ENCODE data around the gene DIS3L2. TPM values are rescaled to one million over a fixed set of nuclear protein-coding genes. Genes with fewer than 3 reads are reported as not detected.

The DIS3L2 gene
- total RNA-seq, 1 donor from 2014 or later, result 42.1 TPM

DNA sequence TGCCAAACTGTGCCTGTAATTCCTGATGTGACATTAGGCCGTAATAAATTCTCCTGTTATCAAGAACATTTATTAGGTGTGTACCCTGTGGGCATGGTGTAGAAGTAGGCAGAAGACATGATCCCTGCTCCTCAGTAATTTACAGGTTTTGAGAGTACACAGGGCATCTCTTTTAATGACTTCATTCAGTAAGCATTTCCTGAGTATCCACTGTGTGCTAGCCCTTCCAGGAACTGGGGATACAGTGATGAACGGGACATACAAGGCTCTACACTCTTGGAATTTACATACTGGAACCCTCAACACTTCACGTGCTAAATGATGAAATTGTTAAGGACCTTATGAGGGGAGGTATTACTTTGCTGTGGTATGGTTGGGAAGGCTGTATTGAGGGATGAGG, 30.2 kb downstream of the DIS3L2 start:
- Mint-ChIP-seq H3K9me3 (ENCODE audit: unreplicated experiment) (no peaks in the 10 kb centered on the region), H3K4me3 (ENCODE audit: unreplicated experiment) (no peak overlapping the region), H3K36me3 (ENCODE audit: unreplicated experiment) (no peaks in the 10 kb centered on the region), H3K27me3 (ENCODE audit: unreplicated experiment) (no peaks in the 10 kb centered on the region), H3K27ac (ENCODE audit: unreplicated experiment) (no peak overlapping the region), H3K4me1 (ENCODE audit: low read depth, unreplicated experiment) (peaks cover 4% of the 10 kb centered on the region)
- TF ChIP-seq, protein P1, sequence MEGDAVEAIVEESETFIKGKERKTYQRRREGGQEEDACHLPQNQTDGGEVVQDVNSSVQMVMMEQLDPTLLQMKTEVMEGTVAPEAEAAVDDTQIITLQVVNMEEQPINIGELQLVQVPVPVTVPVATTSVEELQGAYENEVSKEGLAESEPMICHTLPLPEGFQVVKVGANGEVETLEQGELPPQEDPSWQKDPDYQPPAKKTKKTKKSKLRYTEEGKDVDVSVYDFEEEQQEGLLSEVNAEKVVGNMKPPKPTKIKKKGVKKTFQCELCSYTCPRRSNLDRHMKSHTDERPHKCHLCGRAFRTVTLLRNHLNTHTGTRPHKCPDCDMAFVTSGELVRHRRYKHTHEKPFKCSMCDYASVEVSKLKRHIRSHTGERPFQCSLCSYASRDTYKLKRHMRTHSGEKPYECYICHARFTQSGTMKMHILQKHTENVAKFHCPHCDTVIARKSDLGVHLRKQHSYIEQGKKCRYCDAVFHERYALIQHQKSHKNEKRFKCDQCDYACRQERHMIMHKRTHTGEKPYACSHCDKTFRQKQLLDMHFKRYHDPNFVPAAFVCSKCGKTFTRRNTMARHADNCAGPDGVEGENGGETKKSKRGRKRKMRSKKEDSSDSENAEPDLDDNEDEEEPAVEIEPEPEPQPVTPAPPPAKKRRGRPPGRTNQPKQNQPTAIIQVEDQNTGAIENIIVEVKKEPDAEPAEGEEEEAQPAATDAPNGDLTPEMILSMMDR (IDR thresholded peaks at IDR 0.05; ENCODE audit: partially characterized antibody, unreplicated experiment), result no peak
- no peak for DNase-seq

GRCh38 chr2:231992888-231993287, 31.4 kb downstream of the DIS3L2 start:
- H3K4me3 Mint-ChIP-seq (ENCODE audit: unreplicated experiment), result no peak overlapping the region
- DNase-seq, result no peak
- H3K27me3 Mint-ChIP-seq (ENCODE audit: unreplicated experiment), result no peaks in the 10 kb centered on the region
- TF ChIP-seq, protein P1 (IDR thresholded peaks at IDR 0.05; ENCODE audit: partially characterized antibody, unreplicated experiment), result no peak
- H3K9me3 Mint-ChIP-seq (ENCODE audit: unreplicated experiment), result no peaks in the 10 kb centered on the region
- H3K36me3 Mint-ChIP-seq (ENCODE audit: unreplicated experiment), result no peaks in the 10 kb centered on the region
- H3K27ac Mint-ChIP-seq (ENCODE audit: unreplicated experiment), result no peak overlapping the region
- H3K4me1 Mint-ChIP-seq (ENCODE audit: low read depth, unreplicated experiment), result peaks cover 4% of the 10 kb centered on the region

GRCh38 chr2:231996797-231997540, 35.5 kb downstream of the DIS3L2 start:
- DNase-seq, result no peak
- Mint-ChIP-seq H3K27ac (ENCODE audit: unreplicated experiment) (no peak overlapping the region), H3K4me1 (ENCODE audit: low read depth, unreplicated experiment) (peaks cover 4% of the 10 kb centered on the region), H3K4me3 (ENCODE audit: unreplicated experiment) (no peak overlapping the region), H3K9me3 (ENCODE audit: unreplicated experiment) (no peaks in the 10 kb centered on the region), H3K27me3 (ENCODE audit: unreplicated experiment) (no peaks in the 10 kb centered on the region), H3K36me3 (ENCODE audit: unreplicated experiment) (peaks cover 1% of the 10 kb centered on the region)
- TF ChIP-seq, protein P1 (IDR thresholded peaks at IDR 0.05; ENCODE audit: partially characterized antibody, unreplicated experiment), result no peak

- H3K4me3 Mint-ChIP-seq (ENCODE audit: unreplicated experiment), result no peak overlapping the region
- no peaks in the 10 kb centered on the region for H3K9me3 Mint-ChIP-seq (ENCODE audit: unreplicated experiment)
- no peak overlapping the region for H3K27ac Mint-ChIP-seq (ENCODE audit: unreplicated experiment)
These were observed 36.5 kb downstream of the DIS3L2 start for GRCh38 chr2:231998046-231998445.

GRCh38 chr2:232000439-232000838, 38.9 kb downstream of the DIS3L2 start:
- TF ChIP-seq, protein P1 (IDR thresholded peaks at IDR 0.05; ENCODE audit: partially characterized antibody, unreplicated experiment), result no peak
- Mint-ChIP-seq H3K4me1 (ENCODE audit: low read depth, unreplicated experiment) (peaks cover 6% of the 10 kb centered on the region), H3K36me3 (ENCODE audit: unreplicated experiment) (peaks cover 5% of the 10 kb centered on the region), H3K4me3 (ENCODE audit: unreplicated experiment) (no peak overlapping the region), H3K27ac (ENCODE audit: unreplicated experiment) (no peak overlapping the region), H3K9me3 (ENCODE audit: unreplicated experiment) (no peaks in the 10 kb centered on the region), H3K27me3 (ENCODE audit: unreplicated experiment) (peaks cover 2% of the 10 kb centered on the region)
- no peak for DNase-seq

More at GRCh38 chr2:231998046-231998445, 36.5 kb downstream of the DIS3L2 start:
- DNase-seq, result no peak
- TF ChIP-seq, protein P1 (IDR thresholded peaks at IDR 0.05; ENCODE audit: partially characterized antibody, unreplicated experiment), result no peak
- peaks cover 2% of the 10 kb centered on the region for H3K27me3 Mint-ChIP-seq (ENCODE audit: unreplicated experiment)
- peaks cover 5% of the 10 kb centered on the region for H3K36me3 Mint-ChIP-seq (ENCODE audit: unreplicated experiment)
- peaks cover 6% of the 10 kb centered on the region for H3K4me1 Mint-ChIP-seq (ENCODE audit: low read depth, unreplicated experiment)
